IgD-negative memory B cell (primary cell): ENCODE measurements around the gene TANK. TPM values are rescaled to one million over a fixed set of nuclear protein-coding genes. Genes with fewer than 3 reads are reported as not detected.
A peak's percentile ranks its signal among the peaks of the same experiment; 100 is the strongest.
"Not testable (repeated sequence)": the region's sequence is repeated elsewhere in the genome, so short reads cannot be mapped to it uniquely, and the experiment has no call there.

Source experiments
- H3K27ac Mint-ChIP-seq, 3 donors: one replicate each; pipeline ENCODE4 v1.8.0; 2020 to 2022; ENCODE audit warnings: mild to moderate bottlenecking in 3 of 3, mixed read lengths in 3 of 3, moderate library complexity in 1 of 3
- H3K27me3 Mint-ChIP-seq: one replicate; pipeline ENCODE4 v1.8.0; 2021; ENCODE audit warnings: mixed read lengths
- H3K36me3 Mint-ChIP-seq: one replicate; pipeline ENCODE4 v1.8.0; 2020; ENCODE audit warnings: mild to moderate bottlenecking, mixed read lengths
- H3K4me1 Mint-ChIP-seq, 3 donors: one replicate each; pipeline ENCODE4 v1.8.0; 2020 to 2022; ENCODE audit warnings: mixed read lengths in 3 of 3, mild to moderate bottlenecking in 1 of 3
- H3K4me3 Mint-ChIP-seq, 4 donors: one replicate each; pipeline ENCODE4 v1.8.0; 2020 to 2022; ENCODE audit warnings: mild to moderate bottlenecking in 4 of 4, mixed read lengths in 4 of 4, moderate library complexity in 3 of 4
- H3K9me3 Mint-ChIP-seq, 3 donors: one replicate each; pipeline ENCODE4 v1.8.0; 2020 to 2021; ENCODE audit warnings: mixed read lengths in 3 of 3, mild to moderate bottlenecking in 1 of 3
- polyA plus RNA-seq: library from polyadenylated mRNA; unstranded; fragments of 300-500 nt; fragmentation: Illumina TruSeq; gene quantifications from one replicate; pipeline ENCODE4 v1.2.3, GENCODE V29; 2021

Gene TANK
- polyA plus RNA-seq, 1 donor from 2014 or later, result 90.1 TPM

DNA sequence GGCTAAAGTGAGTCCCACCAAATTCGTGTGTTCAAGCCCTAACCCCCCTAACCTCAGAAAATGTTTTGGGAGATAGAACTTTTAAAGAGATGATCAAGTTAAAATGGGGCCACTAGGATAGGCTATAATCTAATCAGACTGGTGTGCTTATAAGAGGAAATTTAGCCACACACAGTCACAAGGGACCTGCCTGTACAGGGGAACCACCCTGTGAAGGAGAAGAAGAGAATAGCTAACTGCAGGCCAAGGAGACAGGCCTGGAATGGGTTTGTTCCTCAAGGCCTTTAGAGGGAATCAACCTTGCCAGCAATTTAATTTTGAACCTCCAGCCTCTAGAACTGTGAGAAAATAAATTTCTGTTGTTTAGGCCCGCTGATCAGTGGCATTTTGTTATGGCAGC, 36.0 kb upstream of the TANK start:
- no peaks in the 10 kb centered on the region for H3K9me3 Mint-ChIP-seq
- H3K4me3 Mint-ChIP-seq, result no peak overlapping the region
- H3K4me1 Mint-ChIP-seq, result peaks cover 7 to 18% (median 8%) of the 10 kb centered on the region in 3 donors
- H3K27ac Mint-ChIP-seq, result no peak overlapping the region
- H3K36me3 Mint-ChIP-seq, result no peaks in the 10 kb centered on the region
- H3K27me3 Mint-ChIP-seq, result peaks cover 1% of the 10 kb centered on the region

DNA sequence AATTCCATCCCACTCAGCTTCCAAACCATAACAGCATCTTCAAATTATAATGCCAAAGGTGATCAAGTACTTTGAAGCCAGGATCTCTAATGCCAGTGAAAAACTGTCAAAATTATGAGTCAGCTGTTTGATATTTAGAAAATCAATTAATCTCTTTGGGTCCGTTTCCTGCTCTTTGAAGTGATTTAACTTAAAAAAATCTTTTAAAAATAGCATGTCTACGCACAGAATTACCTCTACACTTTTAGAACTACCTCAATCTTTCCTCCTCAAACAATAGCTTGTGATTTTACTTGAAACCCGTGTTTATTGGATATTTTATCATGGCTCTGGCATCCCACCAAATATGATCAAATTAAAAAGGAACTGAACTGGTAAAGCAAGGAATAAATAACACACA, 31.3 kb upstream of the TANK start:
- H3K36me3 Mint-ChIP-seq, result no peaks in the 10 kb centered on the region
- no peak overlapping the region for H3K4me3 Mint-ChIP-seq
- no peaks in the 10 kb centered on the region for H3K27me3 Mint-ChIP-seq
- peaks cover 0 to 6% (median 3%) of the 10 kb centered on the region in 3 donors for H3K9me3 Mint-ChIP-seq
- H3K4me1 Mint-ChIP-seq, result peaks cover 6 to 8% (median 8%) of the 10 kb centered on the region in 3 donors
- H3K27ac Mint-ChIP-seq, result no peak overlapping the region

DNA sequence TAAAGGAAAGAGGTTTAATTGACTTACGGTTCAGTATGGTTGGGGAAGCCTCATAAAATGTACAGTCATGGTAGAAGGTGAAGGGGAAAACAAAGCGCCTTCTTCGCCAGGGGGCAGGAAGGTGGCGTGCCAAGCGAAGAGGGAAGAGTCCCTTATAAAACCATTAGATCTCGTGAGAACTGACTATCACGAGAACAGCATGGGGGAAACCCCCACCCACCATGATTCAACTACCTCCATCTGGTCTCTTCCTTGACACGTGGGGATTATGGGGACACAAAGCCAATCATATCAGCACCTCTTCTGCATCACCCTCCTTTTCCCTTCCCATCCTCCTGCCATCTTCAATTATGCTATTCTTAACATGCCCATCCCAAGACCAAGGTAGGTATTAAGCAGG, 29.9 kb upstream of the TANK start:
- Mint-ChIP-seq H3K4me1 (peaks cover 0 to 8% (median 4%) of the 10 kb centered on the region in 3 donors), H3K27ac (no peak overlapping the region), H3K27me3 (no peaks in the 10 kb centered on the region), H3K4me3 (no peak overlapping the region), H3K9me3 (peaks cover 0 to 6% (median 3%) of the 10 kb centered on the region in 3 donors), H3K36me3 (no peaks in the 10 kb centered on the region)

DNA sequence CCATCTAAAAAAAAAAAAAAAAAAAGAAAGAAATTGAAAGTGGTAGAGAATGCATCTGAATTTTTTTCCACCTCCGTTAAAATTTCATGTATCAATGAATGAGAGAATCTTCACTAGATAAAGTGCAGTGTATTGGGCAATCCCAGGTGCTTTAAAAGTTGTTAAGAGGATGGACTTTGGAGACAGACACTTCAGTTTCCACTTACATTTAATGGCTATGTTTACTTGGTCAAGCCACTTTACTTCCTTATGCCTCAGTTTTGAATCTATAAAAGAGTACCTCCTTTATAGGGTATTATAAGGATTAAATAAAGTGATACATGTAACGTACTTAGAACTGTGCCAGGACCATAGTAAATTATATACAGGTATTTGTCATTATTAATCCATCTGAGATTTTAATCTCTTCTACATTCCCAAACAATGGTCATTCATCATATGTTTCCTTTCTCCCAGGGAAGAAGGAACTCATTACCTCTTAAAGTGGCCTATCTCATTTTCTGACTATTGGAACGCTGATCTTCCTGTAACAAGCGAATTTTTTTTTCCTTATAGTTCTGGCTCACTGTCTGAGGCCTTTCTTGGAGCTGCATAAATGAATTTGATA, 29.1 kb upstream of the TANK start:
- Mint-ChIP-seq H3K9me3 (peaks cover 0 to 6% (median 3%) of the 10 kb centered on the region in 3 donors), H3K4me1 (peaks cover 0 to 14% (median 6%) of the 10 kb centered on the region in 3 donors), H3K27ac (no peak overlapping the region)

DNA sequence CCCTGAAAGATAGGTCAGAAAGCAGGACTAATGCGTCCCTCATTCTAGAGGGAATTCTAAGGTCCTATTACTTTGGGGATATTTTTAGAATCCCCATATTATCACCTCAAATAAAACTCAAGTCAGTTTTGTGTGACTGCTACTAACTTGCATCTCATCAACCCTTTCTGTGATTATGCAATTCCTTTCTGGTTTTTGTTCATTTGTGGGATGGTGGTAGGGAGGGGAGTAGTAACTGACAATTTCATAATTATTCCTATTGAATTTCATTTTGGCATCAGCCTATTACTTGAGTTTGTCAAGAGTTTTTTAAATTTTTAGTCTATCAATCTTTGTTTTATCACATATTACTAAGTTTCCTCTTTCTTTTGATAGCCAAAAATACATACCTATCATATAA, 28.4 kb upstream of the TANK start:
- H3K27ac Mint-ChIP-seq, result no peak overlapping the region
- no peaks in the 10 kb centered on the region for H3K27me3 Mint-ChIP-seq
- peaks cover 5 to 20% (median 9%) of the 10 kb centered on the region in 3 donors for H3K4me1 Mint-ChIP-seq
- H3K9me3 Mint-ChIP-seq, result peaks cover 0 to 6% (median 3%) of the 10 kb centered on the region in 3 donors
- H3K36me3 Mint-ChIP-seq, result no peaks in the 10 kb centered on the region
- no peak overlapping the region for H3K4me3 Mint-ChIP-seq

More for the DNA sequence above, 29.1 kb upstream of the TANK start:
- no peaks in the 10 kb centered on the region for H3K36me3 Mint-ChIP-seq
- H3K4me3 Mint-ChIP-seq, result no peak overlapping the region
- no peaks in the 10 kb centered on the region for H3K27me3 Mint-ChIP-seq

DNA sequence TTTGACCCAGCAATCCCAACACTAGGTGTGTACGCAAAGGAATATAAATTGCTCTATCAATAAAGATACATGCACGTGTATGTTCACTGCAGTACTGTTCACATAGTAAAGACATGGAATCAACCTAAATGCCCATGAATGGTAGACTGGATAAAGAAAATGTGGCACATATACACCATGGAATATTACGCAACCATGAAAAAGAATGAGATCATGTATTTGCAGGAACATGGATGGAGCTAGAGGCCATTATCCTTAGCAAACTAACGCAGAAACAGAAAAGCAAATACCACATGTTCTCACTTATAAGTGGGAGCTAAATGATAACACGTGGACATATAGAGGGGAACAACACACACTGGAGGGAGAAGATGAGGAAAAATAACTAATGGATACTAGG, 27.8 kb upstream of the TANK start:
- H3K4me3 Mint-ChIP-seq, result peak overlapping the region in 1 of 4 donors; percentile 23

DNA sequence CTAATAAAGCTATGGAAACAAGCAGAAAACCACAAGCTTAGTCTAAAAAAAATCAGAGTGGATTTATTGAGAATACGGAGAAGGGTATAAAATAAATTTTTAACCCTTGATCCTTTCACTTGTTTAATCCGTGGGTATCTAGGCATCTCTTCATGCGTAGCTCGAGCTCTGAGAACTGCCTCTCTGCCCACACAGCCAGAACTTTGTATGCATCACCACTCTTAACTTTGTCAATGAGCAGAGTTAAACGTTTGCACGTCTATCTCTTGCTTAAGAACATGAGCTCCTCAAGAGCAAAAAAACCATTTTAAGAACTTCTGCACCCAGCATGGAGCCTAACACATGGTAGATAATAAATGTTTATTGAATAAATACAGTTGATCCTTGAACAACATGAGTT, 26.9 kb upstream of the TANK start:
- H3K27me3 Mint-ChIP-seq, result no peaks in the 10 kb centered on the region
- no peak overlapping the region for H3K27ac Mint-ChIP-seq
- peaks cover 0 to 6% (median 3%) of the 10 kb centered on the region in 3 donors for H3K9me3 Mint-ChIP-seq
- H3K4me1 Mint-ChIP-seq, result peaks cover 6 to 21% (median 9%) of the 10 kb centered on the region in 3 donors
- no peak overlapping the region for H3K4me3 Mint-ChIP-seq
- peaks cover under 1% of the 10 kb centered on the region for H3K36me3 Mint-ChIP-seq

More for the DNA sequence above, 27.8 kb upstream of the TANK start:
- H3K27me3 Mint-ChIP-seq, H3K27ac Mint-ChIP-seq, H3K9me3 Mint-ChIP-seq, H3K36me3 Mint-ChIP-seq: not testable (repeated sequence)
- peaks cover 6 to 21% (median 9%) of the 10 kb centered on the region in 3 donors for H3K4me1 Mint-ChIP-seq

DNA sequence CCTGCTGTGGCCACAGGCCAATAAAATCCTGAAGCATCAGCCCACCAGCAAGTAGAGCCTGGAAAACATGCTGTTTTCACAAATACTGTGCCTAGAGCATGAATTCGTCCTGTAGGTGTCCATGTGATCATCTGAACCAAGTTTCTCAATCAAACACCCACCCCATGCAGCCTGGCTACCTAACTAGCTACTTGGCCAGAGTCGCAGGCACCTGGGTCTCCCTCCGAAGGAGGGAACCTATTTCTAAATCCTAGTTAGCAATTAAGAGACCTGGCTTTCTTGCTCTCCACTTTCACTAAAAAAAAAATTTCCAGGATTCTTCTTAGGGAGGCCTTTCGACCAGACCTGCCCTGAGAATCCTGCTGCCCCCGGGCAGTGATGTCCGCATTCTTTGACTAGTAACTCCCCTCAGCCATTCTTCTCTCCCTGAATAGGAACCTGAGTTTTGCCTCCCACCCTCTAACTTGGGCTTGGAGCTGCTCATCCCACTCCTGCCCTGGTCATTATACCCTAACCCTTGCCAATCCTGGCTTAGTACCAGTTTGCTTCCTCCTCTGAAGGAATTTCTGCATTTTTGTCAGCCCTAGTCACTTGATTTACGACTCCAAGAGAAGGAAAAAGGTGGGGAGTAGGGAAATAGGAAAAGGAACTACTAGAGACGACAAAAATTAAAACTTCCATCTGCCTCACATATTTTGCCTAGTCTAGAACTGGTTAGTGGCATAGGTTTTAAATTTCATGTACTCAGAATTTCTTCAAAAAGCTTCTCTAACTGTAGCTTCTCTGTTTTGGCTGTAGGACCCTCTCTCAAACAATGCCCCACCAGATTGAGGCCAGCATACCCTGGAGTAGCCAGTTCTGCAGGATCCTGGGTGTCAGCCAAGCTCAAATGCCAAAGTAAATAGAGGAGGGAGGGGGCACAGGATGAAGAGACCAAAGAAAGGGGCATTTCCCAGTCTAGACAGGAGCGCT, 25.4 kb upstream of the TANK start:
- peaks cover 1% of the 10 kb centered on the region for H3K36me3 Mint-ChIP-seq
- H3K27me3 Mint-ChIP-seq, result no peaks in the 10 kb centered on the region
- H3K4me1 Mint-ChIP-seq, result peaks cover 13 to 22% (median 16%) of the 10 kb centered on the region in 3 donors
- peaks cover 0 to 6% (median 3%) of the 10 kb centered on the region in 3 donors for H3K9me3 Mint-ChIP-seq
- peak overlapping the region in 3 of 4 donors; percentile 42 to 76 (median 75) for H3K4me3 Mint-ChIP-seq
- peak overlapping the region; percentile 42 to 99 (median 92) for H3K27ac Mint-ChIP-seq

DNA sequence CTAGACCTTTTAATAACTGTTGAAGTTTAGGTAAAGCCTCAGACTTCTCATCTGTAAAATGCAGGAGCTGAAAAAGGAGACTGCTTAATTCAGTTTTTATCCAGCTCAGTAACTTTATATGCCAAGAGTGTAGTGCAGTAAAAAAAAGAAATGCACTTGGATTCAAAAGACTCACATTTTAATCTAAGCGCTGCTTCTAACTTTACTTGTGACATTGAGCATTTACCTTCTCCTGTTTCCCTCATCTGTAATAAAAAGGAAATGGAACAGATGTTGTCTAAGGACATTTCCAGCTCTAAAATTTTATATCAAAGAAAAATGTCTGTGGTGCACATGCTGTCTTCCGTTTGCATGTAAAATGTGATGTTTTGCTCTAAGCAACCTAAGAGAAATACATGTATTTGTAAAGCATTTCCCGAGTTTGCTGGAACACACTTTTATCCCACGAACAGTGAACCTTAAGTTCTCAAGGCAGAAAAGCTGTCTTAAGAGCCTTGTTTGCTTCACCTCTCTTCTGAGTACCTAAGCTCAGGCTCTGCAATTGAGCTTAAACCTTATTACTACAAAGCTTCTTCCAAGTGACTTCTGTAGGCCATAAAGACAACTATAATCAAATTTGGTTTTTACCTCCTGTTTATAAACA, 24.2 kb upstream of the TANK start:
- Mint-ChIP-seq H3K9me3 (peaks cover 0 to 6% (median 3%) of the 10 kb centered on the region in 3 donors), H3K4me3 (peak overlapping the region; percentile 93 to 97 (median 95)), H3K27me3 (no peaks in the 10 kb centered on the region), H3K4me1 (peaks cover 18 to 32% (median 22%) of the 10 kb centered on the region in 3 donors), H3K36me3 (peaks cover 1% of the 10 kb centered on the region), H3K27ac (peak overlapping the region; percentile 92 to 99 (median 99))

DNA sequence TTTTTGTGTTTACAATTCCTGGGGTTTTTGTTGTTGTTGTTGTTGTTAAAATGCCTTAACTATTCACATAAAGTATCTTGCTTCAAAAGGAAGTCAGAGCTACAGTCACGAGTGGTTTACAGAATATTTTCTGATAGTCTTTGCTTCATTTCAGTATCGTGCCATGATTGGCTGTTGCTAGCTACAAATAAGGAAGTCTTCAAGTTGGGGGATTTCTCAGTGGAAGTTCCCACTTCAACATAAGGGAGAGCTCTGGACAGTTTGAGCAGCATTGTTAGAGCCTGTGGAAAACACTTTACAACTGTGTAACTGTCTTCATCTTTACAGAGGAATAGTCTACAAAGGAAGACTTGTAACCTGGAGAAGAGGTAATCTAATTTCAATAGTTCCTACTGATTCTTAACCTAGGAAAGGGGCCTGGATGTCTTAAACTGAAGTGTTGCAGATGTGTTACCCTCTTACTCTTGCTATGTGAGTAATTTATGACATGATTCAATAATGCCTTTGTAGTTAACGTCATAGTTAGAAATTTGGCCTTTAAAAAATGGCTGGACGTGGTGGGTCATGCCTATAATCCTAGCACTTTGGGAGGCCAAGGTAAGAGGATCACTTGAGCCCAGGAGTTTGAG, 23.4 kb upstream of the TANK start:
- peaks cover 0 to 4% (median 3%) of the 10 kb centered on the region in 3 donors for H3K9me3 Mint-ChIP-seq
- no peaks in the 10 kb centered on the region for H3K27me3 Mint-ChIP-seq
- peak overlapping the region; percentile 93 to 97 (median 95) for H3K4me3 Mint-ChIP-seq
- peaks cover 4% of the 10 kb centered on the region for H3K36me3 Mint-ChIP-seq
- peak overlapping the region; percentile 92 to 99 (median 99) for H3K27ac Mint-ChIP-seq
- peaks cover 24 to 40% (median 29%) of the 10 kb centered on the region in 3 donors for H3K4me1 Mint-ChIP-seq

DNA sequence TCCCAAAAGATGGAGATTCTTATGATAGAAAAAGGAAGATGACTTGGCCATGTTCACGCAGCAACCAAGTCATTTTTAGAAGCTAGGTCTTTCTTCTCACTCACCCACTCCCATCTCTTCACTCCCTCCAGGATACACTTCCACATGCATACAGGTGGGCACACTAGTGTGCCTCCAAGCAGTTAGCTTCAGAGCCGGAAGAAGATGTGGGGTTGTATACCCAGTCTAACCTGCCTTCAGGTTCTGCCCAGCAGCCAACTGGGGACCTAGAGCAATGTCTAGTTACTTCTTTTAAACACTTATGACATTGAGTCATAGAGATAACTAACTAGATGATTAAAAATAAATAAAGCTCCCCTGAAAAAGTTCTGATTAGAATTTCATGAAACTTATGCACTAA, 21.8 kb upstream of the TANK start:
- Mint-ChIP-seq H3K36me3 (peaks cover 4% of the 10 kb centered on the region), H3K27ac (peak overlapping the region; percentile 97 to 99 (median 99))

DNA sequence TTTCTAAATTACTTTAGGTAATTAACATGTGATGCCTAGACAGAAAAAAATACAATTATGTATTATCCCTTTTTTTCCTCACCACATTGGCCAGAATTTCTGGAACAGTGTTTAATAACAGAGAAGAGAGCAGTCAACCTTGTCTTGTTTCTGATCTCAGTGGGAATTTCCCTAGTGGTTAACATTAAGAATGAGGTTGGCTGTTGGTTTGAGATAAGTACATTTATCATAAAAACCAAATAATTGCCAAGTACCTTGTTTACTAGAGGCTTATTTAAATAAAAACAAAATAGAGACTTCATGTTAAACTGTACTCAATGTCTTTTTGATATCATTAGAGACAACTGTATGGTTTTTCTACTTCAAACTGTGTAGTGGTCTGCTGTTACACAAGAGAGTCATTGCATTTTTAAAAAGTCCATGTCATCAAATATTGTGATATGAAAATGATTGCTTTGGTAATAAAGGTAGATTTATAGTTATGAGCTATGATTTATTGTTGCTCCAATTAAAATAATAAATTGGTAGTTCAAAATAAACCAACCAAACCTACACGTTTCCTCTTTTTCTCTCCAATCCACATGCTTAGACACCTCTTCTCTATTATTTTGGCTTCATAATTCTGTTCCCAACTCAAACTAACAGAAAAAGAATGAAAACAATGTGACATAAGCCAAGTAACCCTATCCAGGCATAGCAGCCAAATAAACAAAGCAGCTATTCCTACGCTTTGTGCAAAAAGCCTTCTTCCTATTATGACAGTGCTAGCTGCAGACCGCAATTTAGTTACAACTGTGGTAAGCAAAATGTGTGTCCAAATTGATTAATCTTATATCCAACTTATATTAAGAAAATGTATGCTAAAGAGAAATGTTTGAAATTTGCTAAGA, 20.9 kb upstream of the TANK start:
- Mint-ChIP-seq H3K4me3 (peak overlapping the region; percentile 93 to 97 (median 95)), H3K9me3 (peaks cover 0 to under 1% (median 0%) of the 10 kb centered on the region in 3 donors), H3K4me1 (peaks cover 48 to 64% (median 54%) of the 10 kb centered on the region in 3 donors), H3K36me3 (peaks cover 8% of the 10 kb centered on the region), H3K27me3 (no peaks in the 10 kb centered on the region), H3K27ac (peak overlapping the region; percentile 97 to 99 (median 99))

More for the DNA sequence above, 21.8 kb upstream of the TANK start:
- Mint-ChIP-seq H3K4me3 (peak overlapping the region; percentile 93 to 97 (median 95)), H3K9me3 (no peaks in the 10 kb centered on the region), H3K4me1 (peaks cover 41 to 56% (median 45%) of the 10 kb centered on the region in 3 donors), H3K27me3 (no peaks in the 10 kb centered on the region)

DNA sequence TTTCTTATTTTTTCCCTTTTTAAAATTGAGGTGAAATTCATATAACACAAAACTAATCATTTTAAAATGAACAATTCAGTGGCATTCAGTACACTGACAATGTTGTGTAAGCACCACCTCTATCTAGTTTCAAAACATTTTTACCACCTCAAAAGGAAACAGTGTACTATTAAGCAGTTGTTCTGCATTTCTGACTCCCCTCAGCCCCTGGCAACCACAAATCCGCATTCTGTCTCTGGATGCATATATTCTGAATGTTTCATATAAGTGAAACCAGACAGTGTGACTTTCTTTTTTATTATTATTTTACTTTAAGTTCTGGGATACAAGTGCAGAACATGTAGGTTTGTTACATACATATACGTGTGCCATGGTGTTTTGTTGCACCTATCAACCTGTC, 19.2 kb upstream of the TANK start:
- H3K36me3 Mint-ChIP-seq, result peaks cover 8% of the 10 kb centered on the region
- peak overlapping the region in 2 of 3 donors; percentile 75 to 78 for H3K27ac Mint-ChIP-seq
- H3K9me3 Mint-ChIP-seq, result peaks cover 0 to 3% (median 0%) of the 10 kb centered on the region in 3 donors
- H3K4me1 Mint-ChIP-seq, result peaks cover 56 to 70% (median 69%) of the 10 kb centered on the region in 3 donors
- H3K27me3 Mint-ChIP-seq, result no peaks in the 10 kb centered on the region
- peak overlapping the region; percentile 65 to 97 (median 85) for H3K4me3 Mint-ChIP-seq
